ENCODE results near the gene EHMT1. TPM values are rescaled to one million over a fixed set of nuclear protein-coding genes. Genes with fewer than 3 reads are reported as not detected.

The EHMT1 gene
- total and polyA plus RNA-seq, 9 of the 15 experiments (the other 6 are each of a cell fraction or from before 2014, with no cell fraction given): 2.2 to 76.0 (median 36.4) TPM

DNA sequence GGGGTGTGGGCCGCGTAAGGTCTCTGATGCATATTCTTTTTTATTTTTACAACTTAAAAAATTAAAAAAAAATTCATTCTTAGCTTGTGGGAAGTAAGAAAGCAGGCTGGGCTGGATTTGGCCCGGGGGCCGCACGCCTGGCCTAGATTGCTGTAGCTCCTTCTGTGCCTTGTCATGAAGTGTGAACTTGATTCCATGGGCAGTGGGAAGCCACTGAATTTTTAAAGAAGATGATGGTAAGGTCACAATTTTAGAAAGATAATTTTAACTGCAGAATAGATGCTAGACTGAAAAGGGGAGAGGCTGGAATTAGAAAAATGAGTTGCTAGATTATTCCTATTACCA lies 56.1 kb downstream of the EHMT1 start:
- no peak overlapping the region for H2AFZ ChIP-seq (ENCODE audit: low read depth, low read length)
- peaks cover 20% of the 10 kb centered on the region; the same call in 1 of the 3 replicates for H3K36me3 ChIP-seq (ENCODE audit: control insufficient read depth, insufficient read depth, low read length)
- H3K4me1 ChIP-seq (replicated peaks in 1 of 2; ENCODE audit: control insufficient read depth in 2 of 2, insufficient read depth in 2 of 2, low read length in 2 of 2): peaks cover 22 to 45% of the 10 kb centered on the region in 2 experiments; a peak in 4 of 5 replicates
- H4K20me1 ChIP-seq (replicated peaks; ENCODE audit: control insufficient read depth, insufficient read depth, low read length): peaks cover 6% of the 10 kb centered on the region
- H3K9me1 ChIP-seq (ENCODE audit: control insufficient read depth, insufficient read depth, low read length): peaks cover 8% of the 10 kb centered on the region
- 94% methylated on average over 3 of the region's 5 CpGs for WGBS (ENCODE audit: insufficient coverage, low coverage, missing lambda C conversion rate)
- in situ Hi-C loops (cut with MboI) (no loop called here), intact Hi-C loops (cut with micrococcal nuclease) (loop anchor here (5.0 to 10.0 kb wide), 4 partner anchors 90 to 427 kb away; partner anchors contain the start of genes MRPL41 and PNPLA7)
- no peak overlapping the region for H3K9ac ChIP-seq (ENCODE audit: insufficient read depth in 1 of 2, low read depth in 2 of 2, low read length in 2 of 2)
- ChIA-PET POLR2A (interaction anchor here (0.6 kb wide), 1 partner anchor 200 kb away, joined by 3 read pairs; no protein-coding TSS in a partner anchor), CTCF (ENCODE audit: low intra/inter-chr PET ratio) (no interaction called here)
- H3K4me3 ChIP-seq: no peak overlapping the region
- ATAC-seq (no peak), FAIRE-seq (no peak), DNase-seq (ENCODE audit: extremely low read depth in 1 of 4, low spot score in 3 of 4) (no peak)
- no peak for TF ChIP-seq PTRF (tag; IDR thresholded peaks at IDR 0.05)
- no peak for TF ChIP-seq ZFPM2 (CRISPR knock-in tag; IDR thresholded peaks at IDR 0.05)
- TF ChIP-seq MCM3 (IDR thresholded peaks at IDR 0.05): no peak
- no peak for TF ChIP-seq NR2C2 (CRISPR knock-in tag; IDR thresholded peaks at IDR 0.05)
- TF ChIP-seq NR2C2 (tag; IDR thresholded peaks at IDR 0.05): no peak
- TF ChIP-seq, protein P1, sequence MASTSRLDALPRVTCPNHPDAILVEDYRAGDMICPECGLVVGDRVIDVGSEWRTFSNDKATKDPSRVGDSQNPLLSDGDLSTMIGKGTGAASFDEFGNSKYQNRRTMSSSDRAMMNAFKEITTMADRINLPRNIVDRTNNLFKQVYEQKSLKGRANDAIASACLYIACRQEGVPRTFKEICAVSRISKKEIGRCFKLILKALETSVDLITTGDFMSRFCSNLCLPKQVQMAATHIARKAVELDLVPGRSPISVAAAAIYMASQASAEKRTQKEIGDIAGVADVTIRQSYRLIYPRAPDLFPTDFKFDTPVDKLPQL (IDR thresholded peaks at IDR 0.05; ENCODE audit: extremely low read depth, insufficient read length): no peak
- no peak for TF ChIP-seq CHCHD3 (CRISPR knock-in tag; IDR thresholded peaks at IDR 0.05)
- TF ChIP-seq CEBPG (CRISPR knock-in tag; IDR thresholded peaks at IDR 0.05): no peak
- no peak for TF ChIP-seq CEBPG (tag; conservative IDR thresholded peaks at IDR 0.05 in 1 of 2, IDR thresholded peaks at IDR 0.05 in 1 of 2)
- TF ChIP-seq EGR1 (conservative IDR thresholded peaks at IDR 0.05): no peak
- no TSS peak for BruUV-seq (replicated peaks)
- H3K79me2 ChIP-seq (ENCODE audit: control insufficient read depth, insufficient read depth, low read length): peaks cover 82% of the 10 kb centered on the region
- no peaks in the 10 kb centered on the region for H3K27me3 ChIP-seq (ENCODE audit: control insufficient read depth in 2 of 2, insufficient read depth in 2 of 2, low read length in 2 of 2)
- H3K4me2 ChIP-seq (ENCODE audit: insufficient read depth, low read length): no peak overlapping the region
- H3K9me3 ChIP-seq (replicated peaks; ENCODE audit: control insufficient read depth, insufficient read depth, low read depth, low read length): no peaks in the 10 kb centered on the region
- no peak overlapping the region for H3K27ac ChIP-seq (ENCODE audit: extremely low read depth, low read depth, low read length)
